Endothelial cell of umbilical vein (primary cell): ENCODE data around the gene DPP10.

ENCODE experiments used
- EZH2 ChIP-seq: IDR thresholded peaks from 2 replicates; pipeline ENCODE4 v1.6.1; 2012; ENCODE audit warnings: borderline replicate concordance, low read depth, mild to moderate bottlenecking, moderate library complexity, low read length, inconsistent platforms; ENCODE audit not compliant: severe bottlenecking
- FOS ChIP-seq: IDR thresholded peaks from 2 replicates; pipeline ENCODE4 v1.6.1; 2011; ENCODE audit warnings: mild to moderate bottlenecking, low read length, moderate library complexity, borderline replicate concordance; ENCODE audit not compliant: insufficient read depth
- GATA2 ChIP-seq: IDR thresholded peaks from 2 replicates; pipeline ENCODE4 v1.7.0; 2011; ENCODE audit warnings: low read depth, mild to moderate bottlenecking, moderate library complexity, mixed read lengths, low read length; ENCODE audit not compliant: insufficient read length, insufficient read depth
- JUN ChIP-seq: IDR thresholded peaks from 2 replicates; pipeline ENCODE4 v1.6.1; 2011; ENCODE audit warnings: borderline replicate concordance, low read depth; ENCODE audit not compliant: insufficient read length, insufficient read depth
- MYC ChIP-seq: IDR thresholded peaks from one replicate; pipeline ENCODE4 v1.6.1; 2011; ENCODE audit warnings: mild to moderate bottlenecking, low read depth, low read length
- POLR2A ChIP-seq: IDR thresholded peaks from 2 replicates; pipeline ENCODE4 v1.6.1; 2012; ENCODE audit warnings: low read depth, mild to moderate bottlenecking, control low read depth, low read length
- POLR2AphosphoS5 ChIP-seq: IDR thresholded peaks from 2 replicates; pipeline ENCODE4 v1.6.1; 2012; ENCODE audit warnings: low read depth, mild to moderate bottlenecking, control low read depth, low read length, moderate library complexity; ENCODE audit not compliant: insufficient read depth
- TF ChIP-seq, protein P1 (sequence below), 2 donors: IDR thresholded peaks; 1 replicate in 1 of 2; 2 replicates in 1 of 2; pipeline ENCODE4 v1.5.1; 2011; ENCODE audit warnings: low read length in 2 of 2, mild to moderate bottlenecking in 2 of 2, moderate library complexity in 2 of 2, control low read depth in 1 of 2, inconsistent platforms in 1 of 2, low read depth in 1 of 2; ENCODE audit not compliant: insufficient read depth in 1 of 2; ENCODE audit errors: extremely low read depth in 1 of 2
- TF ChIP-seq, protein P2 (sequence below): IDR thresholded peaks from 2 replicates; pipeline ENCODE4 v1.6.1; 2011; ENCODE audit not compliant: insufficient read depth, insufficient read length

DNA sequence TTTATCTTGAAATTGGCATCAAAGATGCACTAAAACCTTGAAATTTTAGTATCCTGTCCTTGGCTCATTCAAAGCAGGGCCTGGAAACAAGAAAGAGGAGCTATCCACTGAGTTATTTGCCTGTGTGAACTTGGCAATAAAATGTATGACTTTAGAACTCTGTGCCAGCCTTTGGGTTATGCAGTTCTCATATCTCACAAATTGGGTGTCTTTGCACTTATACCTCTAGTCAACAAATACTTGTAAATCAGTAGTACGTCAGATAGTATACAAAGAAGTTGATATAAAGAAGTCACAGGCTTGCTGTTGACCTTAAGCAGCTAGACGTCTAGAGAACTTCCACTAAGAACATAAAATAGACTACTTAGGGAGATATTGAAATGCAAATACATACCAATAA is 1331.9 kb downstream of the DPP10 start:
- TF ChIP-seq, protein P1, sequence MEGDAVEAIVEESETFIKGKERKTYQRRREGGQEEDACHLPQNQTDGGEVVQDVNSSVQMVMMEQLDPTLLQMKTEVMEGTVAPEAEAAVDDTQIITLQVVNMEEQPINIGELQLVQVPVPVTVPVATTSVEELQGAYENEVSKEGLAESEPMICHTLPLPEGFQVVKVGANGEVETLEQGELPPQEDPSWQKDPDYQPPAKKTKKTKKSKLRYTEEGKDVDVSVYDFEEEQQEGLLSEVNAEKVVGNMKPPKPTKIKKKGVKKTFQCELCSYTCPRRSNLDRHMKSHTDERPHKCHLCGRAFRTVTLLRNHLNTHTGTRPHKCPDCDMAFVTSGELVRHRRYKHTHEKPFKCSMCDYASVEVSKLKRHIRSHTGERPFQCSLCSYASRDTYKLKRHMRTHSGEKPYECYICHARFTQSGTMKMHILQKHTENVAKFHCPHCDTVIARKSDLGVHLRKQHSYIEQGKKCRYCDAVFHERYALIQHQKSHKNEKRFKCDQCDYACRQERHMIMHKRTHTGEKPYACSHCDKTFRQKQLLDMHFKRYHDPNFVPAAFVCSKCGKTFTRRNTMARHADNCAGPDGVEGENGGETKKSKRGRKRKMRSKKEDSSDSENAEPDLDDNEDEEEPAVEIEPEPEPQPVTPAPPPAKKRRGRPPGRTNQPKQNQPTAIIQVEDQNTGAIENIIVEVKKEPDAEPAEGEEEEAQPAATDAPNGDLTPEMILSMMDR (IDR thresholded peaks at IDR 0.05; ENCODE audit: extremely low read depth in 1 of 2, insufficient read depth in 1 of 2, low read depth in 1 of 2, low read length in 2 of 2) = no peak
- TF ChIP-seq, protein P2, sequence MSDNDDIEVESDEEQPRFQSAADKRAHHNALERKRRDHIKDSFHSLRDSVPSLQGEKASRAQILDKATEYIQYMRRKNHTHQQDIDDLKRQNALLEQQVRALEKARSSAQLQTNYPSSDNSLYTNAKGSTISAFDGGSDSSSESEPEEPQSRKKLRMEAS = no peak
- TF ChIP-seq POLR2A = no peak
- no peak for TF ChIP-seq GATA2
- no peak for TF ChIP-seq POLR2AphosphoS5
- TF ChIP-seq JUN = no peak
- TF ChIP-seq EZH2 = no peak
- TF ChIP-seq FOS = no peak
- TF ChIP-seq MYC = no peak
